Smooth muscle cell (in vitro differentiated cells): ENCODE measurements around the gene ACACA. TPM values are rescaled to one million over a fixed set of nuclear protein-coding genes. Genes with fewer than 3 reads are reported as not detected.

Experiments used
- DNase-seq: peaks from one replicate; lab custom pipeline; 2025; ENCODE audit not compliant: unreplicated experiment; lab: John Stamatoyannopoulos, UW
- H2AFZ ChIP-seq: fragments of 200-600 bp; sonication (generic); 2 replicates; pipeline ENCODE4 v1.6.0; 2016; ENCODE audit warnings: antibody characterized with exemption, low read depth, mild to moderate bottlenecking
- H3F3A ChIP-seq: fragments of 200-600 bp; sonication (generic); 2 replicates; pipeline ENCODE4 v1.6.0; 2017; ENCODE audit warnings: antibody characterized with exemption, low read depth
- H3K27ac ChIP-seq: fragments of 200-600 bp; sonication (generic); 2 replicates; pipeline ENCODE4 v1.5.1; 2016; ENCODE audit warnings: low read depth, mild to moderate bottlenecking
- H3K27me3 ChIP-seq: fragments of 200-600 bp; sonication (generic); 2 replicates; pipeline ENCODE4 v1.6.1; 2016; ENCODE audit warnings: low read depth, mild to moderate bottlenecking
- H3K36me3 ChIP-seq: fragments of 200-600 bp; sonication (generic); 2 replicates; pipeline ENCODE4 v1.5.1; 2016; ENCODE audit warnings: low read depth
- H3K4me1 ChIP-seq: fragments of 200-600 bp; sonication (generic); 2 replicates; pipeline ENCODE4 v1.5.1; 2016; ENCODE audit warnings: low read depth
- H3K4me2 ChIP-seq: fragments of 200-600 bp; sonication (generic); 2 replicates; pipeline ENCODE4 v1.6.0; 2016; ENCODE audit warnings: mild to moderate bottlenecking
- H3K4me3 ChIP-seq: fragments of 200-600 bp; sonication (generic); 2 replicates; pipeline ENCODE4 v1.5.1; 2016; ENCODE audit warnings: mild to moderate bottlenecking
- H3K79me2 ChIP-seq: fragments of 200-600 bp; sonication (generic); 2 replicates; pipeline ENCODE4 v1.6.0; 2016; ENCODE audit warnings: low read depth, mild to moderate bottlenecking
- H3K9ac ChIP-seq: fragments of 200-600 bp; sonication (generic); 2 replicates; pipeline ENCODE4 v1.6.0; 2016; ENCODE audit warnings: low read depth
- H3K9me3 ChIP-seq: fragments of 200-600 bp; sonication (generic); replicated peaks from 2 replicates; pipeline ENCODE4 v1.5.1; 2016; ENCODE audit warnings: low read depth
- H4K20me1 ChIP-seq: fragments of 200-600 bp; sonication (generic); 2 replicates; pipeline ENCODE4 v1.6.0; 2016; ENCODE audit warnings: low read depth
- CTCF ChIP-seq: fragments of 200-600 bp; sonication (generic); IDR thresholded peaks from 2 replicates; pipeline ENCODE4 v1.5.1; 2017; ENCODE audit warnings: borderline replicate concordance, mild to moderate bottlenecking, antibody characterized with exemption; ENCODE audit not compliant: insufficient read depth, poor library complexity, severe bottlenecking
- WGBS: methylation state at CpG from one replicate; pipeline ENCODE4 v1.1.7; 2016; ENCODE audit warnings: low lambda C conversion rate; 5-methylcytosine and 5-hydroxymethylcytosine counted together
- polyA plus RNA-seq: library from polyadenylated mRNA; unstranded; fragments of >200 nt; fragmentation: Nextera tagmentation; extraction: Ambion mirVana; gene quantifications from 2 replicates; pipeline ENCODE4 v1.2.1, GENCODE V29; 2016
- total RNA-seq: library from RNA; depleted of rRNA; stranded (reverse); fragments of >200 nt; gene quantifications from 2 replicates; pipeline ENCODE4 v1.2.3, GENCODE V29; 2014

Gene ACACA
- total and polyA plus RNA-seq, 2 experiments from 2014 or later = 16.4 to 33.9 TPM

GRCh38 chr17:37219876-37220606, 186.6 kb downstream of the ACACA start:
- Histone ChIP-seq H3K9me3 (no peaks in the 10 kb centered on the region), H4K20me1 (no peaks in the 10 kb centered on the region), H3K4me1 (peaks cover 9% of the 10 kb centered on the region), H3F3A (no peaks in the 10 kb centered on the region), H3K4me2 (no peak overlapping the region), H3K27ac (no peak overlapping the region), H3K36me3 (no peaks in the 10 kb centered on the region), H3K27me3 (no peaks in the 10 kb centered on the region), H2AFZ (no peak overlapping the region), H3K9ac (no peak overlapping the region), H3K79me2 (no peaks in the 10 kb centered on the region), H3K4me3 (no peak overlapping the region)
- TF ChIP-seq CTCF = no peak
- no peak for DNase-seq
- 79% methylated on average over 5 of the region's 5 CpGs for WGBS

GRCh38 chr17:37218849-37219248, 187.8 kb downstream of the ACACA start:
- Histone ChIP-seq H2AFZ (no peak overlapping the region), H3F3A (no peaks in the 10 kb centered on the region), H3K4me2 (no peak overlapping the region), H3K27ac (no peak overlapping the region), H3K79me2 (no peaks in the 10 kb centered on the region), H3K4me3 (no peak overlapping the region), H3K27me3 (no peaks in the 10 kb centered on the region), H3K4me1 (peaks cover 13% of the 10 kb centered on the region), H4K20me1 (no peaks in the 10 kb centered on the region), H3K9ac (no peak overlapping the region), H3K9me3 (no peaks in the 10 kb centered on the region), H3K36me3 (no peaks in the 10 kb centered on the region)
- DNase-seq = no peak
- 98% methylated on average over 2 of the region's 2 CpGs for WGBS
- no peak for TF ChIP-seq CTCF

- peaks cover 10% of the 10 kb centered on the region for H3K4me1 ChIP-seq
- H3K27me3 ChIP-seq = no peaks in the 10 kb centered on the region
- no peak overlapping the region for H2AFZ ChIP-seq
- H3K36me3 ChIP-seq = no peaks in the 10 kb centered on the region
- no peaks in the 10 kb centered on the region for H3F3A ChIP-seq
- H3K9ac ChIP-seq = no peak overlapping the region
- H3K27ac ChIP-seq = no peak overlapping the region
- H3K4me3 ChIP-seq = no peak overlapping the region
- H3K79me2 ChIP-seq = no peaks in the 10 kb centered on the region
- H3K4me2 ChIP-seq = no peak overlapping the region
- DNase-seq = no peak
- 86% methylated on average over 3 of the region's 3 CpGs for WGBS
- no peaks in the 10 kb centered on the region for H3K9me3 ChIP-seq
- TF ChIP-seq CTCF = no peak
- peaks cover 9% of the 10 kb centered on the region for H4K20me1 ChIP-seq
These were observed 192.2 kb downstream of the ACACA start for GRCh38 chr17:37214416-37214815.

- Histone ChIP-seq H3K36me3 (no peaks in the 10 kb centered on the region), H3K27ac (no peak overlapping the region), H3F3A (no peaks in the 10 kb centered on the region), H3K9ac (no peak overlapping the region), H3K79me2 (no peaks in the 10 kb centered on the region), H3K4me3 (no peak overlapping the region), H2AFZ (no peak overlapping the region), H3K4me2 (no peak overlapping the region), H4K20me1 (peaks cover 9% of the 10 kb centered on the region), H3K27me3 (no peaks in the 10 kb centered on the region), H3K4me1 (peaks cover 10% of the 10 kb centered on the region), H3K9me3 (no peaks in the 10 kb centered on the region)
- no peak for DNase-seq
- WGBS = 92% methylated on average over 2 of the region's 2 CpGs
- no peak for TF ChIP-seq CTCF
These were observed 192.7 kb downstream of the ACACA start for GRCh38 chr17:37213927-37214326.
